GM20000 (cell line): Measurements from ENCODE around the gene OR52E2.

Experiments used
- DNase-seq: peaks from one replicate; pipeline ENCODE4 v3.0.0; 2012; ENCODE audit warnings: low spot score
- CTCF ChIP-seq: IDR thresholded peaks from 2 replicates; pipeline ENCODE4 v1.5.1; 2012; ENCODE audit warnings: mild to moderate bottlenecking, control low read depth; ENCODE audit errors: extremely low read depth, missing control alignments

Gene OR52E2

GRCh38 chr11:5046226-5046625, 13.2 kb downstream of the OR52E2 start, which contains the start of gene OR52J3:
Gene OR52J3 (plus strand): TSS chr11:5046526. CDS start chr11:5046526, 0 bp downstream.
- no peak for DNase-seq
- TF ChIP-seq CTCF: no peak

GRCh38 chr11:5043380-5043779, 16.0 kb downstream of the OR52E2 start:
- no peak for DNase-seq
- no peak for TF ChIP-seq CTCF

- no peak for DNase-seq
- TF ChIP-seq CTCF: no peak
Measured at GRCh38 chr11:5042091-5042490, 17.3 kb downstream of the OR52E2 start.

GRCh38 chr11:5040876-5041275, 18.6 kb downstream of the OR52E2 start:
- no peak for DNase-seq
- TF ChIP-seq CTCF: no peak

- TF ChIP-seq CTCF: no peak
Measured at GRCh38 chr11:5038341-5038740, 21.1 kb downstream of the OR52E2 start.

GRCh38 chr11:5037926-5038325, 21.5 kb downstream of the OR52E2 start:
- DNase-seq: no peak
- no peak for TF ChIP-seq CTCF

More at GRCh38 chr11:5038341-5038740, 21.1 kb downstream of the OR52E2 start:
- no peak for DNase-seq

- no peak for TF ChIP-seq CTCF
- DNase-seq: no peak
Measured at GRCh38 chr11:5036669-5037068, 22.8 kb downstream of the OR52E2 start.
